HG02678 (cell line): ENCODE results near the gene INTS11.

Experiments
- ATAC-seq: cut with Tn5 transposase; IDR thresholded peaks from one replicate; pipeline ENCODE4 v1.9.1; 2021; ENCODE audit warnings: mild to moderate bottlenecking, moderate library complexity; ENCODE audit not compliant: unreplicated experiment

Gene INTS11

DNA sequence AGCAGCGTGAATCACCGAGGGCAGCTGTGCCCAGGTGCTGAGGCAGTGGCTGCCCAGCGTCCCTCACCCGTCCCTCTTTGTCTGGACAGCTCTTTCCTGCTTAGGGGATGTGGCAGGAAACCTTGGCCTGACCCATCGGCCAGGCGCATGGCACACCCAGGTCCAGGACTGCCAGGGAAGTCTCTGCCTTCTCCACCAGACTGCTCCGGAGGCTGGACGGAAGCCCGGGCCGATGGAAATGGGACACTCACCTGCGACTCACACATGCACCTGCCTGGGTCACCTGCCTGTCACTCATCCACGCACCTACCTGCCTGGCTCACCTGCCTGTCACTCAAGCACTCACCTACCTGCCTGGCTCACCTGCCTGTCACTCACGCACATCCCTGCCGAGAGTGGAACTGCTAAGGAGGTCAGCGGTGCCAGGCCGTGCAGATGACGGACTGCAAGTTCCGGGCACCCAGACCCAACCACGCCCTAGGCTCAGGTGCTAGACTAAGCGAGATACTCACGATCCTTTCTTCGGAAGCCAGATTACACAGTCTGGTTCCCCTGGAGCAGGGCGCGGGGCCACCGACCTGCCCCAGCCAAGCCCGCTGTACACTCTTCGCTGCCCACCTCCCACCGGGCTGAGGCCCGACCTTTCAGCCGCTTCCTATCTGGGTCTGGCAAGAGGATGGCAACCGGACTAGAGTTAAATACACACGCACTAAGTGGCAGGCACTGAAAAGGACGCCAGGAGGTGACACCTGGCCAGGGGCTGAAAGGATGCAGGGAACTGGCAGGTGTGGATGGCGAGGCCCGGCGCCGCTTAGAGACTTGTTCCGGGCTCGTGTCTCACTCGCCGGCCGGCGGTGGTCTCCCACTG is 51.9 kb downstream of the INTS11 start:
- no peak for ATAC-seq

DNA sequence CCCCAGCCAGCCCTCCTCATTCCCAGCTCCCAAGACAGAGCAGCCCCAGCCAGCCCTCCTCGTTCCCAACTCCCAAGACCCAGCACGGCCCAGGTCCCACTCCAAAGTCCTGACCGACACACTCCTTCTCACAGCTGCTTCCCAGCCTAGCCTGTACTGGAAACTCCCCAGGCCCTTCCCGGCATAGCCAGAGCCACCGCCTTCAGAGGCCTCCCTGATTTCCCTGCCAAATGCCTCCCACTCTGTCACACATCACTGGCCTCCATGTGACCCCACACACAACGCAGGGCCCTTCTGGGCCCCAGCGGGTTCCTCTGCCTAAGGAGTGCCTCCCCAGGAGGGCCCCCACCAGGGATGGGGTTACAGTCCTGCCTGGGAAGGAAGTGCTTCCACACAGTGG is 53.6 kb downstream of the INTS11 start:
- no peak for ATAC-seq

- no peak for ATAC-seq
These were observed 56.2 kb downstream of the INTS11 start for GRCh38 chr1:1268284-1268682.

- ATAC-seq, result no peak
These were observed 56.8 kb downstream of the INTS11 start for GRCh38 chr1:1267488-1268283.

DNA sequence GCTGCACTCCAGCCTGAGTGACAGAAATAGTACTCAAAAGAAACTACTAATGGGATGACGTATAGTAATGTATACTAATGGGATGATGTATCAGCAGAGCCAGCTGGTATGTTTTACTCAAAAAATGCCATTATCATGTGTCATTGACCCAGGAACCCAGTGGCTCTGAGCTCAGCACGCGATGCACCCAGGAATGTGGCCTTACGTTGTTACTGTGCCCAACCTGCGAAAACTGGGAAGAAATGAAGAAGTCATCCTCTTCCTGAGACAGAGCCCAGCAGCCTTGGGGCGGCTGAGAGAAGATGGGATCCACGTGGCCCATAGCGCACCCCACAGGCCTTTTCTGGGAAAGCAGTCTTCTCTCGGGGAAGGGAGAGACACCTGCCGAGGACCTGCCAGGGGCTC is 59.6 kb downstream of the INTS11 start:
- ATAC-seq, result no peak

DNA sequence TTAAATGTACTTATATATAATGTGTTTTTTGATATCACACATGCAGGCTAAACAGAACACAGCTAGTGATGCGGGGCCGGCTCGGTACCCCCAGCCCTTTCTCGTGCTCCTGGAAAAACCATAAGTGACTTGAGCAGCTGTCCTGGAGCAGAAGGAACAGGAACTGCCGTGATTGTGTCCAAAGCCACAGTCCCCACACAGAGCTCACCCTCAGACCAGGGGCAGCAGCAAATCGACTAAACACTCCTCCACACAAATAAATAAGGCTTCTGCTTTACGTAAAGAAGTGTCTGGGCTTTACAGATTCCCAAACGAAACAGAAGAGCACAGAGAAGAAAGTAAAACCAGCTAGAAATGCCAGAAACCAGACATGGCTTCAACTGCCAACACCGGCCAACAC is 60.4 kb downstream of the INTS11 start:
- no peak for ATAC-seq

- ATAC-seq, result no peak
These were observed 61.7 kb downstream of the INTS11 start for GRCh38 chr1:1262758-1263157.

- ATAC-seq, result no peak
These were observed 62.4 kb downstream of the INTS11 start for GRCh38 chr1:1262071-1262470.
